ENCODE data around the gene PUM2.
"Not testable (repeated sequence)": the region's sequence is repeated elsewhere in the genome, so short reads cannot be mapped to it uniquely, and the experiment has no call there.

DNA sequence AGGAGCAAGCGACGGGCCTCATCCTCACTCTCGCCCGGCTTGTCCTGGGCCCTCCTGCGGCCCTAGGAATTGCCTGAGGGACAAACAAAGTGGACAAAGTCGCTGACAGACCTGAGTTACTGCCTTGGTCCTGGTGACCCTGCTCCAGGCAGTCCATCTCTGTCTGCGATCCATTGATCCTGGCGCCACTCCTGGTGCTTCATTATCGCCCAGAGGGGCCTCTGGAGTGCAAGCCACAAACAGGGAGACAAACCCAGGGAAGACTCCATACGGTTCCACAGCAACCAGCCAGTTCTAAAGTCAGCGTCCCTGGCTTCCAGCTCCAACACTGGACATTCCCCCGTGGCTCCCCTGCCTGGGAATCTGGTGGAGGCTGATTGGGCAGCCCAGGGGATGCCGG, 24.3 kb upstream of the PUM2 start:
- TF ChIP-seq, protein P1, sequence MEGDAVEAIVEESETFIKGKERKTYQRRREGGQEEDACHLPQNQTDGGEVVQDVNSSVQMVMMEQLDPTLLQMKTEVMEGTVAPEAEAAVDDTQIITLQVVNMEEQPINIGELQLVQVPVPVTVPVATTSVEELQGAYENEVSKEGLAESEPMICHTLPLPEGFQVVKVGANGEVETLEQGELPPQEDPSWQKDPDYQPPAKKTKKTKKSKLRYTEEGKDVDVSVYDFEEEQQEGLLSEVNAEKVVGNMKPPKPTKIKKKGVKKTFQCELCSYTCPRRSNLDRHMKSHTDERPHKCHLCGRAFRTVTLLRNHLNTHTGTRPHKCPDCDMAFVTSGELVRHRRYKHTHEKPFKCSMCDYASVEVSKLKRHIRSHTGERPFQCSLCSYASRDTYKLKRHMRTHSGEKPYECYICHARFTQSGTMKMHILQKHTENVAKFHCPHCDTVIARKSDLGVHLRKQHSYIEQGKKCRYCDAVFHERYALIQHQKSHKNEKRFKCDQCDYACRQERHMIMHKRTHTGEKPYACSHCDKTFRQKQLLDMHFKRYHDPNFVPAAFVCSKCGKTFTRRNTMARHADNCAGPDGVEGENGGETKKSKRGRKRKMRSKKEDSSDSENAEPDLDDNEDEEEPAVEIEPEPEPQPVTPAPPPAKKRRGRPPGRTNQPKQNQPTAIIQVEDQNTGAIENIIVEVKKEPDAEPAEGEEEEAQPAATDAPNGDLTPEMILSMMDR (conservative IDR thresholded peaks at IDR 0.05; ENCODE audit: low read depth, low read length) = not testable (repeated sequence)
- not testable (repeated sequence) for TF ChIP-seq EZH2 (IDR thresholded peaks at IDR 0.05; ENCODE audit: borderline replicate concordance, low read depth, low read length, poor library complexity, severe bottlenecking)

Data from A673 (cell line).